CD8-positive, alpha-beta memory T cell (primary cell): Measurements from ENCODE around the gene CHMP5. TPM values are rescaled to one million over a fixed set of nuclear protein-coding genes. Genes with fewer than 3 reads are reported as not detected.
A peak's percentile ranks its signal among the peaks of the same experiment; 100 is the strongest.

Source experiments
- CTCF ChIA-PET: fragments of 350-600 bp; sonication (Branson Sonifier 250); formaldehyde crosslinking; loops from one replicate; lab custom pipeline; 2021; ENCODE audit warnings: antibody characterized with exemption; lab: Charles Lee
- POLR2A ChIA-PET: fragments of 350-600 bp; sonication (Branson Sonifier 250); formaldehyde crosslinking; loops from one replicate; lab custom pipeline; 2021; ENCODE audit warnings: antibody characterized with exemption; lab: Charles Lee
- DNase-seq, 5 donors: peaks; one replicate each; pipeline versions ENCODE4 v3.0.0 to v3.0.0-alpha.2; 2020 to 2022; ENCODE audit warnings: mixed read lengths in 1 of 5
- H3K27ac ChIP-seq: one replicate; pipeline ENCODE4 v1.7.0; 2013; ENCODE audit warnings: low read depth, mild to moderate bottlenecking, low read length, moderate library complexity
- H3K27me3 ChIP-seq: 2 replicates; pipeline ENCODE4 v1.7.0; 2013; ENCODE audit warnings: low read length, mild to moderate bottlenecking; ENCODE audit not compliant: insufficient read depth, poor library complexity, severe bottlenecking
- H3K36me3 ChIP-seq: 2 replicates; pipeline ENCODE4 v1.7.0; 2013; ENCODE audit warnings: mild to moderate bottlenecking, low read length, moderate library complexity; ENCODE audit not compliant: insufficient read depth
- H3K4me1 ChIP-seq: 2 replicates; pipeline ENCODE4 v1.7.0; 2013; ENCODE audit warnings: mild to moderate bottlenecking, low read length, moderate library complexity; ENCODE audit not compliant: insufficient read depth
- H3K4me3 ChIP-seq: 2 replicates; pipeline ENCODE4 v1.7.0; 2013; ENCODE audit warnings: mild to moderate bottlenecking, low read length
- H3K9me3 ChIP-seq: 2 replicates; pipeline ENCODE4 v1.7.0; 2013; ENCODE audit warnings: mild to moderate bottlenecking, low read length
- H3K27ac Mint-ChIP-seq, 8 donors: one replicate each; pipeline ENCODE4 v1.8.0; 2020 to 2021; ENCODE audit warnings: mixed read lengths in 8 of 8, mild to moderate bottlenecking in 6 of 8, inconsistent platforms in 3 of 8, moderate library complexity in 3 of 8
- H3K27me3 Mint-ChIP-seq, 2 donors: one replicate each; pipeline ENCODE4 v1.8.0; 2020 to 2021; ENCODE audit warnings: mixed read lengths in 2 of 2, mild to moderate bottlenecking in 1 of 2, moderate library complexity in 1 of 2
- H3K36me3 Mint-ChIP-seq, 3 donors: one replicate each; pipeline ENCODE4 v1.8.0; 2020 to 2021; ENCODE audit warnings: mixed read lengths in 3 of 3, inconsistent platforms in 1 of 3, mild to moderate bottlenecking in 1 of 3
- H3K4me1 Mint-ChIP-seq, 3 donors: one replicate each; pipeline ENCODE4 v1.8.0; 2020 to 2021; ENCODE audit warnings: mixed read lengths in 3 of 3, inconsistent platforms in 1 of 3, mild to moderate bottlenecking in 1 of 3
- H3K4me3 Mint-ChIP-seq, 7 donors: one replicate each; pipeline ENCODE4 v1.8.0; 2020 to 2021; ENCODE audit warnings: mixed read lengths in 7 of 7, mild to moderate bottlenecking in 6 of 7, moderate library complexity in 4 of 7, inconsistent platforms in 2 of 7
- H3K9me3 Mint-ChIP-seq, 5 donors: one replicate each; pipeline ENCODE4 v1.8.0; 2020 to 2022; ENCODE audit warnings: mixed read lengths in 5 of 5, mild to moderate bottlenecking in 3 of 5, moderate library complexity in 2 of 5, inconsistent platforms in 1 of 5
- polyA plus RNA-seq: library from polyadenylated mRNA; unstranded; fragments of 300-500 nt; fragmentation: Illumina TruSeq; gene quantifications from one replicate; pipeline ENCODE4 v1.2.3, GENCODE V29; 2021
- total RNA-seq, 2 experiments: library from RNA; stranded (reverse); gene quantifications; one replicate each; pipeline ENCODE4 v1.2.3, GENCODE V29; 2021

Gene CHMP5
- total and polyA plus RNA-seq, 3 experiments from 2014 or later = 42.6 to 55.0 (median 54.3) TPM

GRCh38 chr9:33288828-33289483 lies 24.1 kb downstream of the CHMP5 start:
- Mint-ChIP-seq H3K4me1 (peaks cover 42 to 52% (median 49%) of the 10 kb centered on the region in 3 donors), H3K4me3 (peak overlapping the region in 1 of 7 donors; percentile 97), H3K27ac (peak overlapping the region in 6 of 8 donors; percentile 23 to 100 (median 78)), H3K36me3 (peaks cover 0 to 43% (median 6%) of the 10 kb centered on the region in 3 donors), H3K27me3 (peaks cover 0 to 4% of the 10 kb centered on the region in 2 donors), H3K9me3 (no peaks in the 10 kb centered on the region)
- Histone ChIP-seq H3K27me3 (no peaks in the 10 kb centered on the region), H3K4me1 (peaks cover 46% of the 10 kb centered on the region), H3K4me3 (peak overlapping the region; percentile 71), H3K36me3 (peaks cover 13% of the 10 kb centered on the region), H3K9me3 (no peaks in the 10 kb centered on the region), H3K27ac (peak overlapping the region; percentile 99)
- DNase-seq = peak in 1 of 5 donors; percentile 52
- ChIA-PET POLR2A (no interaction called here), CTCF (interaction anchor here (1.3 to 1.4 kb wide), 2 partner anchors 127 to 177 kb away, joined by 3 to 4 read pairs; no protein-coding TSS in a partner anchor)

GRCh38 chr9:33289496-33289895 lies 24.6 kb downstream of the CHMP5 start:
- H3K27ac Mint-ChIP-seq = peak overlapping the region; percentile 77 to 100 (median 100)
- peak overlapping the region; percentile 99 for H3K27ac ChIP-seq
- peaks cover 45 to 57% (median 54%) of the 10 kb centered on the region in 3 donors for H3K4me1 Mint-ChIP-seq
- peaks cover 0 to 46% (median 7%) of the 10 kb centered on the region in 3 donors for H3K36me3 Mint-ChIP-seq
- H3K36me3 ChIP-seq = peaks cover 14% of the 10 kb centered on the region
- no peaks in the 10 kb centered on the region for H3K9me3 ChIP-seq
- ChIA-PET CTCF (interaction anchor here (0.7 to 1.7 kb wide), 8 partner anchors 9 to 184 kb away, joined by 3 to 4 read pairs (median 4); partner anchors contain the start of genes AQP3 and NOL6), POLR2A (interaction anchor here (0.8 to 2.2 kb wide), 9 partner anchors 9 to 265 kb away, joined by 3 to 28 read pairs (median 5); partner anchors contain the start of genes ANKRD18B, AQP3, B4GALT1 and BAG1)
- peak overlapping the region; percentile 71 for H3K4me3 ChIP-seq
- DNase-seq = peak in 2 of 5 donors; percentile 32 to 55
- peak overlapping the region; percentile 88 to 97 (median 94) for H3K4me3 Mint-ChIP-seq
- H3K4me1 ChIP-seq = peaks cover 47% of the 10 kb centered on the region
- H3K9me3 Mint-ChIP-seq = no peaks in the 10 kb centered on the region
- H3K27me3 Mint-ChIP-seq = peaks cover 0 to 4% of the 10 kb centered on the region in 2 donors
- no peaks in the 10 kb centered on the region for H3K27me3 ChIP-seq

GRCh38 chr9:33289936-33290246 lies 25.0 kb downstream of the CHMP5 start:
- Histone ChIP-seq H3K36me3 (peaks cover 18% of the 10 kb centered on the region), H3K4me1 (peaks cover 51% of the 10 kb centered on the region), H3K27ac (peak overlapping the region; percentile 99), H3K4me3 (peak overlapping the region; percentile 71), H3K9me3 (no peaks in the 10 kb centered on the region), H3K27me3 (no peaks in the 10 kb centered on the region)
- H3K4me1 Mint-ChIP-seq = peaks cover 49 to 61% (median 58%) of the 10 kb centered on the region in 3 donors
- peaks cover 4 to 47% (median 11%) of the 10 kb centered on the region in 3 donors for H3K36me3 Mint-ChIP-seq
- ChIA-PET CTCF (interaction anchor here (0.6 to 1.7 kb wide), 11 partner anchors 9 to 222 kb away, joined by 3 to 4 read pairs (median 3); partner anchors contain the start of genes AQP3 and NOL6), POLR2A (interaction anchor here (0.6 to 2.2 kb wide), 15 partner anchors 9 to 674 kb away, joined by 3 to 28 read pairs (median 5); partner anchors contain the start of genes ANKRD18B, AQP3, B4GALT1 and BAG1)
- DNase-seq = no peak
- H3K27me3 Mint-ChIP-seq = peaks cover 0 to 4% of the 10 kb centered on the region in 2 donors
- peak overlapping the region; percentile 98 to 100 (median 100) for H3K27ac Mint-ChIP-seq
- H3K9me3 Mint-ChIP-seq = no peaks in the 10 kb centered on the region
- H3K4me3 Mint-ChIP-seq = peak overlapping the region; percentile 88 to 97 (median 94)

DNA sequence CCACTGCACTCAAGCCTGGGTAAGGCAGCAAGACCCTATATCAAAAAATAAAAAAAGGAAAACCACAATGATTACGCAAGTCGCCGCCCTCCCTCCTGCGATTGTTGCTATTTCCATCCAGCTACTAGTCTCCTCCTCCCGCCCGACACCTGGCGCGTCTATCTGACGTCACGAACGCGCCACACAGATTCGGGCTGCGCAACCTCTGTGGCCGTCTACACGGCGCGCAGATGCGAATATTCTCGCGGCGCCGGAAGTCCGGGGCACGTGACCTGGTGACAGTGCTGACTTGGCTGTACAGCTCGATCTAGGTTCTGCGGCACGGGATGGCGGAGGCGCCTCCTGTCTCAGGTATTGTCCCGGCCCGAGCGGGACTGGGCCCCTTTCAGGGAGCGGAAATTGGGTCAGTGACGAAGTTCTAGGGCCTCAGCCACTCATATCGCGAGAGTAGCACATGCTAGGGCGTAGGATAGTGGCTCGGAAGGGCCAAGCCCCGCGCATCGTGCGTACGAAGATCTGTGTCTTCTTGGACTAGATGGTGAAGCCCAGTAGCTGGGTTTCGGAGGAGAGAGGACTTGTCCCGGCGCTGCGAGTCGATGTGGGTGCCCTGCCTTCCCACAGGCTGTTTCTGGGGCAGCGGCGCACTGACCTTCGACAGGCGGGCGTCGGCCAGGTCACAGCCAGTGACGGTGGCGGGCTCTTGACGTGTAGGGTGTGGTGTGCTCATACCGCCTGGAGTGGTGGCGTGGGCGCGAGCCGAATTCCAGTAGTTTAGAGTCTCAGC lies 25.6 kb downstream of the CHMP5 start, which contains the start of gene NFX1:
TSS of gene NFX1 (plus strand) at position 270 of the 784 bp plus-strand sequence. CDS start at position 327, 57 bp downstream.
- Histone ChIP-seq H3K4me3 (peak within 1 kb of the TSS; percentile 75), H3K9me3 (no peaks in the 10 kb centered on the region), H3K27me3 (no peaks in the 10 kb centered on the region), H3K36me3 (peaks cover 21% of the 10 kb centered on the region), H3K4me1 (peaks cover 54% of the 10 kb centered on the region), H3K27ac (peak within 1 kb of the TSS; percentile 99)
- Mint-ChIP-seq H3K4me3 (peak within 1 kb of the TSS; percentile 88 to 97 (median 94)), H3K27me3 (peaks cover 0 to 4% of the 10 kb centered on the region in 2 donors), H3K9me3 (no peaks in the 10 kb centered on the region), H3K27ac (peak within 1 kb of the TSS; percentile 98 to 100 (median 100)), H3K4me1 (peaks cover 51 to 67% (median 64%) of the 10 kb centered on the region in 3 donors), H3K36me3 (peaks cover 5 to 51% (median 12%) of the 10 kb centered on the region in 3 donors)
- DNase-seq = peak; percentile 97 to 100 (median 99)
- CTCF ChIA-PET = interaction anchor here (0.6 to 1.7 kb wide), 11 partner anchors 10 to 223 kb away, joined by 3 to 4 read pairs (median 3); partner anchors contain the start of genes AQP3 and NOL6
- POLR2A ChIA-PET = interaction anchor here (0.6 to 2.2 kb wide), 15 partner anchors 8 to 674 kb away, joined by 3 to 28 read pairs (median 5); partner anchors contain the start of genes ANKRD18B, AQP3, B4GALT1 and BAG1

GRCh38 chr9:33291031-33291397 lies 26.2 kb downstream of the CHMP5 start:
- Mint-ChIP-seq H3K27me3 (peaks cover 0 to 4% of the 10 kb centered on the region in 2 donors), H3K4me1 (peaks cover 54 to 72% (median 69%) of the 10 kb centered on the region in 3 donors), H3K36me3 (peaks cover 8 to 52% (median 14%) of the 10 kb centered on the region in 3 donors), H3K4me3 (peak overlapping the region; percentile 88 to 97 (median 94)), H3K9me3 (no peaks in the 10 kb centered on the region), H3K27ac (peak overlapping the region; percentile 98 to 100 (median 100))
- Histone ChIP-seq H3K27me3 (no peaks in the 10 kb centered on the region), H3K36me3 (peaks cover 23% of the 10 kb centered on the region), H3K4me3 (peak overlapping the region; percentile 75), H3K27ac (peak overlapping the region; percentile 99), H3K4me1 (peaks cover 59% of the 10 kb centered on the region), H3K9me3 (no peaks in the 10 kb centered on the region)
- CTCF ChIA-PET = interaction anchor here (1.4 to 1.7 kb wide), 2 partner anchors 17 to 26 kb away, joined by 4 read pairs; no protein-coding TSS in a partner anchor
- POLR2A ChIA-PET = interaction anchor here (0.7 to 2.2 kb wide), 5 partner anchors 27 to 237 kb away, joined by 3 to 28 read pairs (median 8); partner anchors contain the start of genes AQP3, BAG1, CHMP5 and NOL6
- DNase-seq = no peak

DNA sequence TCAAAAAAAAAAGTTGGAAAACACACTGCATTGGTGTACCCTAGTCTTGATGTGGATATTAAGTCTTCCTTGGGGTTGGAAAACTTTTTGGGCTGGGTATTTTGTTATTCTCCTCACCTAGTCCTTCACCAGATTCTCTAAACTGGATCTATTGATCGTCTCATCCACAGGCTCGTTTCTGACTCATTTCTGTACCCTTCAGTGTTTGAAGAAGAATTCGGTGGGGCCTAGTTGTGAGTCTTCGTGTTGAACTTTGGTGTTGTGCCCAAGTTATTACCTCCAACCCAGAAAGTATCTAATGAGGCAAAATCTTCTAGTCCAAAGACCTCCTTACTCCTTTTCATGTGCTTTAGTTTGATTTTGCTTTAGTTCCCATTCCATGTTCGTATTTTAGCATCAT lies 27.1 kb downstream of the CHMP5 start:
- POLR2A ChIA-PET = interaction anchor here (0.7 kb wide), 1 partner anchor 238 kb away, joined by 3 read pairs; no protein-coding TSS in a partner anchor

DNA sequence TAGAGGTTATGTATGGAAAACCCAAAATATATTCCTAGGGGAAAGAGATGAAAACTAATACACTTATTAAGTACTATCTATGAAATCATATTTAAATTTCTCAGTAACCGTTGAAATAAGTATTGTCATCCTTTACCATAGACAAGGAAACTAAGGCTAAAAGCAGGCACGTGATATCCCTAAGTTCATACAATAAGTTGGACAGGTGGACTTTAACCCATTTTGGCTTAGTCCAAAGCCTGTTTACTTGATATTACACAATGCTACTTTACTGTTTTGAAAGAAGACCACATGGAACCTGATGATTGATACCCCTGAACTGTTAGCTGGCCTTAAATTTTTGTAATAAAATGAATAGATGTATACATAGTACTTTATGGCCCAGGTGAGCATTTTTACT lies 28.9 kb downstream of the CHMP5 start:
- no peaks in the 10 kb centered on the region for H3K27me3 ChIP-seq
- H3K4me3 Mint-ChIP-seq = peak overlapping the region in 1 of 7 donors; percentile 10
- H3K4me1 Mint-ChIP-seq = peaks cover 73 to 89% (median 85%) of the 10 kb centered on the region in 3 donors
- H3K9me3 Mint-ChIP-seq = no peaks in the 10 kb centered on the region
- H3K27ac ChIP-seq = no peak overlapping the region
- ChIA-PET CTCF (no interaction called here), POLR2A (no interaction called here)
- peaks cover 23% of the 10 kb centered on the region for H3K36me3 ChIP-seq
- no peak overlapping the region for H3K4me3 ChIP-seq
- peaks cover 11 to 77% (median 24%) of the 10 kb centered on the region in 3 donors for H3K36me3 Mint-ChIP-seq
- no peaks in the 10 kb centered on the region for H3K9me3 ChIP-seq
- H3K27me3 Mint-ChIP-seq = peaks cover 0 to 4% of the 10 kb centered on the region in 2 donors
- peak overlapping the region in 5 of 8 donors; percentile 57 to 100 (median 75) for H3K27ac Mint-ChIP-seq
- H3K4me1 ChIP-seq = peaks cover 77% of the 10 kb centered on the region
- DNase-seq = no peak

More for the DNA sequence above, 27.1 kb downstream of the CHMP5 start:
- peaks cover 65% of the 10 kb centered on the region for H3K4me1 ChIP-seq
- H3K27me3 Mint-ChIP-seq = peaks cover 0 to 4% of the 10 kb centered on the region in 2 donors
- H3K36me3 ChIP-seq = peaks cover 23% of the 10 kb centered on the region
- no peaks in the 10 kb centered on the region for H3K27me3 ChIP-seq
- H3K4me3 ChIP-seq = no peak overlapping the region
- peak overlapping the region; percentile 44 to 100 (median 100) for H3K27ac Mint-ChIP-seq
- no peaks in the 10 kb centered on the region for H3K9me3 ChIP-seq
- peaks cover 11 to 58% (median 17%) of the 10 kb centered on the region in 3 donors for H3K36me3 Mint-ChIP-seq
- peak overlapping the region; percentile 28 to 97 (median 94) for H3K4me3 Mint-ChIP-seq
- no peaks in the 10 kb centered on the region for H3K9me3 Mint-ChIP-seq
- no peak overlapping the region for H3K27ac ChIP-seq
- peaks cover 61 to 79% (median 76%) of the 10 kb centered on the region in 3 donors for H3K4me1 Mint-ChIP-seq
- CTCF ChIA-PET = no interaction called here
- DNase-seq = no peak
